HEK293 (cell line): Measurements from ENCODE around the gene RHOT2.

Experiments
- EGR2 ChIP-seq: fragments of 450-650 bp; formaldehyde crosslinking; IDR thresholded peaks from 2 replicates; pipeline ENCODE4 v1.5.1; 2016; ENCODE audit warnings: low read depth, missing biosample characterization, missing genetic modification characterization
- IKZF3 ChIP-seq: fragments of 450-650 bp; IDR thresholded peaks from 2 replicates; pipeline ENCODE4 v1.5.0; 2018; ENCODE audit warnings: missing biosample characterization, mild to moderate bottlenecking, missing genetic modification characterization, moderate library complexity
- PATZ1 ChIP-seq: fragments of 450-650 bp; formaldehyde crosslinking; IDR thresholded peaks from 2 replicates; pipeline ENCODE4 v1.5.1; 2016; ENCODE audit warnings: missing biosample characterization, missing genetic modification characterization
- PBX3 ChIP-seq: sonication (generic); formaldehyde crosslinking; IDR thresholded peaks from 2 replicates; pipeline ENCODE4 v1.8.1; 2022; ENCODE audit warnings: mild to moderate bottlenecking, moderate library complexity, missing genetic modification reagents
- PRDM4 ChIP-seq: fragments of 450-650 bp; formaldehyde crosslinking; IDR thresholded peaks from 2 replicates; pipeline ENCODE4 v1.5.1; 2017; ENCODE audit warnings: missing biosample characterization, missing genetic modification characterization
- SETDB1 ChIP-seq: IDR thresholded peaks from one replicate; pipeline ENCODE4 v1.6.1; 2017; ENCODE audit warnings: mild to moderate bottlenecking, low read length, moderate library complexity, mixed read lengths; ENCODE audit not compliant: insufficient read length
- SP2 ChIP-seq: fragments of 450-650 bp; formaldehyde crosslinking; IDR thresholded peaks from 2 replicates; pipeline ENCODE4 v1.5.1; 2016; ENCODE audit warnings: missing biosample characterization, missing genetic modification characterization
- ZBTB10 ChIP-seq: fragments of 450-650 bp; formaldehyde crosslinking; IDR thresholded peaks from 2 replicates; pipeline ENCODE4 v1.5.1; 2016; ENCODE audit warnings: missing biosample characterization, missing genetic modification characterization
- ZBTB44 ChIP-seq: fragments of 450-650 bp; IDR thresholded peaks from 2 replicates; pipeline ENCODE4 v1.5.1; 2018; ENCODE audit warnings: missing biosample characterization, mild to moderate bottlenecking, missing genetic modification characterization
- ZBTB48 ChIP-seq: fragments of 450-650 bp; formaldehyde crosslinking; IDR thresholded peaks from 2 replicates; pipeline ENCODE4 v1.5.1; 2016; ENCODE audit warnings: missing biosample characterization, missing genetic modification characterization
- ZBTB49 ChIP-seq: fragments of 450-650 bp; formaldehyde crosslinking; IDR thresholded peaks from 2 replicates; pipeline ENCODE4 v1.5.1; 2016; ENCODE audit warnings: missing biosample characterization, missing genetic modification characterization, low read depth
- ZBTB7A ChIP-seq: fragments of 450-650 bp; formaldehyde crosslinking; IDR thresholded peaks from 2 replicates; pipeline ENCODE4 v1.5.1; 2016; ENCODE audit warnings: low read depth, missing biosample characterization, missing genetic modification characterization
- ZEB2 ChIP-seq: fragments of 450-650 bp; formaldehyde crosslinking; IDR thresholded peaks from 2 replicates; pipeline ENCODE4 v1.5.1; 2016; ENCODE audit warnings: missing biosample characterization, missing genetic modification characterization
- ZFP3 ChIP-seq: fragments of 450-650 bp; formaldehyde crosslinking; IDR thresholded peaks from 2 replicates; pipeline ENCODE4 v1.5.1; 2016; ENCODE audit warnings: low read depth, missing biosample characterization, missing genetic modification characterization
- ZIC2 ChIP-seq: fragments of 450-650 bp; formaldehyde crosslinking; IDR thresholded peaks from 2 replicates; pipeline ENCODE4 v1.5.1; 2016; ENCODE audit warnings: missing biosample characterization, missing genetic modification characterization
- ZNF16 ChIP-seq: fragments of 450-650 bp; formaldehyde crosslinking; IDR thresholded peaks from 2 replicates; pipeline ENCODE4 v1.5.1; 2016; ENCODE audit warnings: low read depth, missing biosample characterization, missing genetic modification characterization
- ZNF223 ChIP-seq: fragments of 450-650 bp; formaldehyde crosslinking; IDR thresholded peaks from 2 replicates; pipeline ENCODE4 v1.5.1; 2016; ENCODE audit warnings: missing biosample characterization, missing genetic modification characterization
- ZNF398 ChIP-seq: fragments of 450-650 bp; formaldehyde crosslinking; IDR thresholded peaks from 2 replicates; pipeline ENCODE4 v1.5.1; 2017; ENCODE audit warnings: missing biosample characterization, missing genetic modification characterization
- ZNF426 ChIP-seq: fragments of 450-650 bp; formaldehyde crosslinking; IDR thresholded peaks from 2 replicates; pipeline ENCODE4 v1.5.1; 2017; ENCODE audit warnings: missing biosample characterization, missing genetic modification characterization, mild to moderate bottlenecking, inconsistent platforms, moderate library complexity
- ZNF510 ChIP-seq: fragments of 450-650 bp; formaldehyde crosslinking; IDR thresholded peaks from 2 replicates; pipeline ENCODE4 v1.5.1; 2018; ENCODE audit warnings: mild to moderate bottlenecking, missing genetic modification characterization, missing biosample characterization; ENCODE audit not compliant: insufficient replicate concordance
- ZNF561 ChIP-seq: fragments of 450-650 bp; IDR thresholded peaks from 2 replicates; pipeline ENCODE4 v1.5.1; 2018; ENCODE audit warnings: missing biosample characterization, missing genetic modification characterization, borderline replicate concordance
- ZNF610 ChIP-seq: fragments of 450-650 bp; formaldehyde crosslinking; IDR thresholded peaks from 2 replicates; pipeline ENCODE4 v1.5.1; 2016; ENCODE audit warnings: missing biosample characterization, missing genetic modification characterization, borderline replicate concordance
- ZNF658 ChIP-seq: fragments of 450-650 bp; formaldehyde crosslinking; IDR thresholded peaks from 2 replicates; pipeline ENCODE4; 2016; ENCODE audit warnings: missing biosample characterization, missing genetic modification characterization
- ZNF660 ChIP-seq: fragments of 450-650 bp; IDR thresholded peaks from 2 replicates; pipeline ENCODE4 v1.5.1; 2018; ENCODE audit warnings: missing biosample characterization, mild to moderate bottlenecking, missing genetic modification characterization

RHOT2 gene

GRCh38 chr16:667780-668518 lies at the start of gene RHOT2 (continued):
- TF ChIP-seq ZBTB10 (tag by site-specific recombination) (0 out of 2 replicates have a peak, but pooled peaks have one; percentile 32), ZBTB44 (peak; percentile 77), ZNF426 (tag by site-specific recombination) (no peak), SP2 (peak; percentile 83), PBX3 (CRISPR knock-in tag) (peak; percentile 73; the same call in 1 of the 2 replicates), EGR2 (peak; percentile 37; the same call in 1 of the 2 replicates), PATZ1 (tag by site-specific recombination) (peak; percentile 86), ZNF16 (no peak), ZNF398 (tag by site-specific recombination) (0 out of 2 replicates have a peak, but pooled peaks have one; percentile 6), ZFP3 (tag by site-specific recombination) (no peak), ZNF660 (tag by site-specific recombination) (peak; percentile 99), ZIC2 (no peak; the same call in 1 of the 2 replicates), ZNF510 (tag by site-specific recombination) (no peak), PRDM4 (tag by site-specific recombination) (no peak), ZEB2 (tag by site-specific recombination) (0 out of 2 replicates have a peak, but pooled peaks have one; percentile 10), ZNF610 (no peak), SETDB1 (no peak), ZNF223 (tag by site-specific recombination) (no peak), ZBTB48 (peak; percentile 63; the same call in 1 of the 2 replicates), ZNF658 (tag by site-specific recombination) (no peak), ZNF561 (tag by site-specific recombination) (peak; percentile 81; the same call in 1 of the 2 replicates), ZBTB49 (tag by site-specific recombination) (no peak), ZBTB7A (peak; percentile 95), IKZF3 (tag by site-specific recombination) (0 out of 2 replicates have a peak, but pooled peaks have one; percentile 29)
